ENCODE results near the gene UNCX. TPM values are rescaled to one million over a fixed set of nuclear protein-coding genes. Genes with fewer than 3 reads are reported as not detected.

UNCX gene
- total RNA-seq, 3 donors from 2014 or later: not detected

GRCh38 chr7:1234049-1234880 lies 1.6 kb downstream of the UNCX start:
- Mint-ChIP-seq H3K9me3 (no peaks in the 10 kb centered on the region), H3K36me3 (ENCODE audit: insufficient read depth) (no peaks in the 10 kb centered on the region), H3K4me1 (ENCODE audit: low read depth) (peaks cover 19% of the 10 kb centered on the region), H3K4me3 (peak overlapping the region; percentile 42), H3K27me3 (ENCODE audit: low read depth) (peaks cover 59% of the 10 kb centered on the region)
- no peak for DNase-seq
- no peak for ATAC-seq

DNA sequence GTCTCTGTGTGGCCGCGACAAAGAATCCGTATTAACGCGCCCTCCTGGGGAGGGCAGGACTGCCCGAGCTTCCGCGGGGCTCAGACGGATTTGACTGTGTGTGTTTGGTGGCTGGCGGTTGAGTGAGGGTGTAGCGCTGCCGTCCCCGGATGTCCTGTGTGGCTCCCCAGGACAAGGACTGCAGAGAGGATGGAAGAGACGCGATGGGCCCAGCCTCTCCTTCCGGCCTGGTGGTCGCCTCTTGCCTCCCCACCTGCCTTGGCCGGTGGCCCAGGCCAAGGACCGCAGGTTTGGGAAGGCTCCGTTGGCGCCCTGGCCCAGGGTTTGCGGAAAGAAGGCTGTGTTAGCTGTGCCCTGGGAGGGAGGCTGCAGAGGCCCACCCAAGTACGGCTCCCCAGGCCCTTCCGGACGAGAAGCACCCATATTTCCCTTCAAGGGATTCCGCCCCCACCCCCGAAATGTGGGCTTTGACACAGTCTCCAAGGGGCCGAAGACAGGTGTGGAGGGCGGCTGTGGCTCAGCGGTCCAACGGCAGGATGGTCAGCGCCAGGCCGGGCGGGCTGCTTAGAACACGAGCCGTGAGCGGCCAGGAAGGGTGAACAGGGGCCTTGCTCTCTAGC lies 2.3 kb downstream of the UNCX start:
- no peak for DNase-seq
- H3K4me3 Mint-ChIP-seq: no peak overlapping the region
- H3K9me3 Mint-ChIP-seq: no peaks in the 10 kb centered on the region
- H3K36me3 Mint-ChIP-seq (ENCODE audit: insufficient read depth): no peaks in the 10 kb centered on the region
- ATAC-seq: no peak
- H3K27me3 Mint-ChIP-seq (ENCODE audit: low read depth): peaks cover 66% of the 10 kb centered on the region
- peaks cover 19% of the 10 kb centered on the region for H3K4me1 Mint-ChIP-seq (ENCODE audit: low read depth)

DNA sequence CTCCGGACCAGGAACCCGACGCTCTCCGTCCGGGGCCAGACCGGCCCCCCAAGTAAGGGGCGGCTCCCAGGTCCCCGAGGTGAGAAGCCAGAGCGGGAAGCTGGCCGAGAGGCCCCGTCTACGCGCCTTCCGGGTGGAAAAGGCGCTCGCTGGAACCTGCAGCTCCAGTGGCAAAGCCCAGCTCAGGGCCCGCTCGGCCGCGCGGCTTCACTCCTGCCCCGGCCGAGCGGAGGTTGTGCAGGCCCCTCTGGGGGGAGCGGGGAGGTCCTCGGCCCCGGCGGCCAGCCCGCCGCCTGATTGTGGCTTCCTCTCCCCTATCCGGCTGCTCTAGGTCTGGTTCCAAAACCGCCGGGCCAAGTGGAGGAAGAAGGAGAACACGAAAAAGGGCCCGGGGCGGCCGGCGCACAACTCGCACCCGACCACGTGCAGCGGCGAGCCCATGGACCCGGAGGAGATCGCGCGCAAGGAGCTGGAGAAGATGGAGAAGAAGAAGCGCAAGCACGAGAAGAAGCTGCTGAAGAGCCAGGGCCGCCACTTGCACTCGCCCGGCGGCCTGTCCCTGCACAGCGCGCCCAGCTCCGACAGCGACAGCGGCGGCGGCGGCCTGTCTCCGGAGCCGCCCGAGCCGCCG lies 2.9 kb downstream of the UNCX start:
- ATAC-seq: no peak
- no peak for DNase-seq
- Mint-ChIP-seq H3K4me3 (peak overlapping the region; percentile 47), H3K4me1 (ENCODE audit: low read depth) (peaks cover 20% of the 10 kb centered on the region), H3K27me3 (ENCODE audit: low read depth) (peaks cover 69% of the 10 kb centered on the region), H3K36me3 (ENCODE audit: insufficient read depth) (no peaks in the 10 kb centered on the region), H3K9me3 (no peaks in the 10 kb centered on the region)

DNA sequence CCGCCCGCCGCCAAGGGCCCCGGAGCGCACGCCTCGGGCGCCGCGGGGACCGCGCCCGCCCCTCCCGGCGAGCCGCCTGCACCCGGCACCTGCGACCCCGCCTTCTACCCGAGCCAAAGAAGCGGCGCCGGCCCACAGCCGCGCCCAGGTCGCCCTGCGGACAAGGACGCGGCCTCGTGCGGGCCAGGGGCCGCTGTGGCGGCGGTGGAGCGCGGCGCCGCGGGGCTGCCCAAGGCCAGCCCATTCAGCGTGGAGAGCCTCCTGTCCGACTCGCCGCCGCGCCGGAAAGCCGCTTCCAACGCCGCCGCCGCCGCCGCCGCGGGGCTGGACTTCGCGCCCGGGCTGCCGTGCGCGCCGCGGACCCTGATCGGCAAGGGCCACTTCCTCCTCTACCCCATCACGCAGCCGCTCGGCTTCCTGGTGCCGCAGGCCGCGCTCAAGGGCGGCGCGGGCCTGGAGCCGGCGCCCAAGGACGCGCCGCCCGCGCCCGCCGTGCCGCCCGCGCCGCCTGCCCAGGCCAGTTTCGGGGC lies 3.5 kb downstream of the UNCX start:
- ATAC-seq: no peak
- H3K4me3 Mint-ChIP-seq: no peak overlapping the region
- H3K36me3 Mint-ChIP-seq (ENCODE audit: insufficient read depth): no peaks in the 10 kb centered on the region
- peaks cover 66% of the 10 kb centered on the region for H3K27me3 Mint-ChIP-seq (ENCODE audit: low read depth)
- H3K4me1 Mint-ChIP-seq (ENCODE audit: low read depth): peaks cover 22% of the 10 kb centered on the region
- H3K9me3 Mint-ChIP-seq: no peaks in the 10 kb centered on the region
- DNase-seq: no peak

GRCh38 chr7:1236831-1237701 lies 4.4 kb downstream of the UNCX start:
- peak overlapping the region; percentile 48 for H3K4me3 Mint-ChIP-seq

GRCh38 chr7:1237704-1238255 lies 5.1 kb downstream of the UNCX start:
- H3K4me3 Mint-ChIP-seq: peak overlapping the region; percentile 48
- H3K36me3 Mint-ChIP-seq (ENCODE audit: insufficient read depth): no peaks in the 10 kb centered on the region
- H3K27me3 Mint-ChIP-seq (ENCODE audit: low read depth): peaks cover 58% of the 10 kb centered on the region
- DNase-seq (no peak), ATAC-seq (no peak)
- H3K9me3 Mint-ChIP-seq: no peaks in the 10 kb centered on the region
- peaks cover 17% of the 10 kb centered on the region for H3K4me1 Mint-ChIP-seq (ENCODE audit: low read depth)

More at GRCh38 chr7:1236831-1237701, 4.4 kb downstream of the UNCX start:
- DNase-seq: no peak
- Mint-ChIP-seq H3K27me3 (ENCODE audit: low read depth) (peaks cover 60% of the 10 kb centered on the region), H3K4me1 (ENCODE audit: low read depth) (peaks cover 20% of the 10 kb centered on the region), H3K9me3 (no peaks in the 10 kb centered on the region), H3K36me3 (ENCODE audit: insufficient read depth) (no peaks in the 10 kb centered on the region)
- no peak for ATAC-seq

- H3K36me3 Mint-ChIP-seq (ENCODE audit: insufficient read depth): no peaks in the 10 kb centered on the region
- no peak for DNase-seq
- H3K4me3 Mint-ChIP-seq: no peak overlapping the region
- ATAC-seq: no peak
- H3K4me1 Mint-ChIP-seq (ENCODE audit: low read depth): peaks cover 17% of the 10 kb centered on the region
- peaks cover 61% of the 10 kb centered on the region for H3K27me3 Mint-ChIP-seq (ENCODE audit: low read depth)
- no peaks in the 10 kb centered on the region for H3K9me3 Mint-ChIP-seq
These were observed 5.8 kb downstream of the UNCX start for GRCh38 chr7:1238450-1238882.

- Mint-ChIP-seq H3K9me3 (no peaks in the 10 kb centered on the region), H3K36me3 (ENCODE audit: insufficient read depth) (no peaks in the 10 kb centered on the region), H3K27me3 (ENCODE audit: low read depth) (peaks cover 64% of the 10 kb centered on the region), H3K4me1 (ENCODE audit: low read depth) (peaks cover 17% of the 10 kb centered on the region), H3K4me3 (no peak overlapping the region)
- ATAC-seq (no peak), DNase-seq (no peak)
These were observed 6.5 kb downstream of the UNCX start for GRCh38 chr7:1238931-1239802.

GRCh38 chr7:1239803-1240516 lies 7.3 kb downstream of the UNCX start:
- no peaks in the 10 kb centered on the region for H3K9me3 Mint-ChIP-seq
- ATAC-seq: no peak
- no peak for DNase-seq
- H3K36me3 Mint-ChIP-seq (ENCODE audit: insufficient read depth): no peaks in the 10 kb centered on the region
- peaks cover 9% of the 10 kb centered on the region for H3K4me1 Mint-ChIP-seq (ENCODE audit: low read depth)
- peaks cover 64% of the 10 kb centered on the region for H3K27me3 Mint-ChIP-seq (ENCODE audit: low read depth)
- no peak overlapping the region for H3K4me3 Mint-ChIP-seq

- DNase-seq: no peak
- H3K4me1 Mint-ChIP-seq (ENCODE audit: low read depth): peaks cover 7% of the 10 kb centered on the region
- H3K9me3 Mint-ChIP-seq: no peaks in the 10 kb centered on the region
- H3K36me3 Mint-ChIP-seq (ENCODE audit: insufficient read depth): no peaks in the 10 kb centered on the region
- ATAC-seq: no peak
- H3K4me3 Mint-ChIP-seq: no peak overlapping the region
- peaks cover 68% of the 10 kb centered on the region for H3K27me3 Mint-ChIP-seq (ENCODE audit: low read depth)
These were observed 8.0 kb downstream of the UNCX start for GRCh38 chr7:1240517-1241257.

DNA sequence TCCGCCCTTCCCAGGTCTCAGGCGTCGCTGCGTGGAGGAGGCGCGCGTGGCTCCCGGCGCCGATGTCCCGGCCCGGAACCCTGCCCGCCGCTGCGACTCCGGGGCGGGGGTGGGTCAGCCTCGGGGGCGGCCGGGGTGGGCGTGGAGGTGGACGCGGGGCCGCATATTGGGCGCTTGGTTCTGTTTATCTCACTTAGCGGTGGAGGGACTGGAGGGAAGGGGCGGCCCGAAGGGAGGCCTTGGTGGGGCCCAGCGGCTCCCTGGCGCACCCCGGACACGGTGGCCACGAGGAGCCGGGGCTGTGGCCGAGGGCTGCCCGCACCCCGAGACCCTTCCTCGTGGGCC lies 8.6 kb downstream of the UNCX start:
- H3K9me3 Mint-ChIP-seq: no peaks in the 10 kb centered on the region
- H3K27me3 Mint-ChIP-seq (ENCODE audit: low read depth): peaks cover 72% of the 10 kb centered on the region
- no peak for ATAC-seq
- no peaks in the 10 kb centered on the region for H3K36me3 Mint-ChIP-seq (ENCODE audit: insufficient read depth)
- no peak for DNase-seq
- H3K4me1 Mint-ChIP-seq (ENCODE audit: low read depth): peaks cover 6% of the 10 kb centered on the region
- H3K4me3 Mint-ChIP-seq: no peak overlapping the region

GRCh38 chr7:1241603-1242255 lies 9.1 kb downstream of the UNCX start:
- Mint-ChIP-seq H3K4me1 (ENCODE audit: low read depth) (peaks cover 9% of the 10 kb centered on the region), H3K27me3 (ENCODE audit: low read depth) (peaks cover 75% of the 10 kb centered on the region), H3K36me3 (ENCODE audit: insufficient read depth) (no peaks in the 10 kb centered on the region), H3K9me3 (no peaks in the 10 kb centered on the region), H3K4me3 (no peak overlapping the region)
- ATAC-seq: no peak
- DNase-seq: no peak
